Gastroesophageal sphincter (tissue), 3 donors: ENCODE measurements around the gene TWIST2.

Experiments used
- CTCF ChIP-seq, 4 experiments: fragments of 200-600 bp in 2 of 4; fragments of 450-650 bp in 2 of 4; sonication (generic) in 1 of 4; IDR thresholded peaks; one replicate each; pipeline ENCODE4 v1.5.1; 2017 to 2019; ENCODE audit warnings: antibody characterized with exemption in 4 of 4, mild to moderate bottlenecking in 2 of 4, moderate library complexity in 2 of 4
- EP300 ChIP-seq: sonication (generic); formaldehyde crosslinking; IDR thresholded peaks from one replicate; pipeline ENCODE4 v1.6.1; 2017; ENCODE audit warnings: antibody characterized with exemption, mild to moderate bottlenecking
- POLR2A ChIP-seq, 2 donors: fragments of 450-650 bp; IDR thresholded peaks; one replicate each; pipeline ENCODE4 v1.6.1; 2017; ENCODE audit warnings: antibody characterized with exemption in 2 of 2, mild to moderate bottlenecking in 2 of 2, moderate library complexity in 1 of 2
- POLR2AphosphoS5 ChIP-seq: sonication (generic); formaldehyde crosslinking; IDR thresholded peaks from one replicate; pipeline ENCODE4 v1.6.1; 2017; ENCODE audit warnings: antibody characterized with exemption

GRCh38 chr2:238922435-238922834, 74.5 kb downstream of the TWIST2 start:
- TF ChIP-seq POLR2AphosphoS5 (no peak), POLR2A (IDR thresholded peaks at IDR 0.05) (no peak), CTCF (IDR thresholded peaks at IDR 0.05) (no peak), EP300 (no peak)
